Measurements from ENCODE around the gene BTBD7.

Gene BTBD7

GRCh38 chr14:93232159-93232558 is 100.7 kb downstream of the BTBD7 start:
- Mint-ChIP-seq H3K27ac (no peak overlapping the region), H3K4me1 (ENCODE audit: low read depth) (peaks cover 7% of the 10 kb centered on the region), H3K4me3 (no peak overlapping the region), H3K27me3 (ENCODE audit: low read depth) (peaks cover 20% of the 10 kb centered on the region), H3K36me3 (ENCODE audit: low read depth) (peaks cover 13% of the 10 kb centered on the region), H3K9me3 (no peaks in the 10 kb centered on the region)
- DNase-seq (ENCODE audit: low spot score), result no peak

GRCh38 chr14:93231129-93231979 is 101.5 kb downstream of the BTBD7 start:
- Mint-ChIP-seq H3K9me3 (no peaks in the 10 kb centered on the region), H3K4me1 (ENCODE audit: low read depth) (peaks cover 7% of the 10 kb centered on the region), H3K27me3 (ENCODE audit: low read depth) (peaks cover 20% of the 10 kb centered on the region), H3K36me3 (ENCODE audit: low read depth) (peaks cover 17% of the 10 kb centered on the region), H3K27ac (no peak overlapping the region), H3K4me3 (peak overlapping the region; percentile 68)
- DNase-seq (ENCODE audit: low spot score), result no peak

DNA sequence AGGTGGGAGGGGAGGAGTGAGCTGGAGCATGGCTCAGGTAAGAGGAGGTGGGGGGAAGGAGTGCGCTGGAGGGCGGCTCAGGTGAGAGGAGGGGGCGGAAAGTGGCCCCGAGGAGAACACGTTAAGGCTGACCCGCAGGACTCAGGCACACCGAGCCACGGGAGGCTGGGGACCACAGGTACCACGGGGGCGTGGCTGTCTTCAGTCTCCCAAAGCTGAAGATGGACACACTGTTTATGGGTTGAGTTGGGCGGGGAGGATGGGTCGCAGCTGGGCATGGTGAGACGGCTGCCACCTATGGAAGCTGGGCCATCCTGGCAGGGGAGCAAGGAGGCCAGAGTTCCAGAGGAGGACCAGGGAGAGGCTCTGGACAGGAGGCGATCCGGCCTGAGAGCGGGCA is 102.3 kb downstream of the BTBD7 start:
- no peak overlapping the region for H3K27ac Mint-ChIP-seq

GRCh38 chr14:93228550-93228949 is 104.3 kb downstream of the BTBD7 start:
- Mint-ChIP-seq H3K4me3 (no peak overlapping the region), H3K9me3 (no peaks in the 10 kb centered on the region), H3K27me3 (ENCODE audit: low read depth) (peaks cover 9% of the 10 kb centered on the region), H3K36me3 (ENCODE audit: low read depth) (peaks cover 34% of the 10 kb centered on the region), H3K27ac (no peak overlapping the region), H3K4me1 (ENCODE audit: low read depth) (peaks cover 7% of the 10 kb centered on the region)
- DNase-seq (ENCODE audit: low spot score), result no peak

More for the DNA sequence above, 102.3 kb downstream of the BTBD7 start:
- H3K4me1 Mint-ChIP-seq (ENCODE audit: low read depth), result peaks cover 7% of the 10 kb centered on the region
- H3K27me3 Mint-ChIP-seq (ENCODE audit: low read depth), result peaks cover 20% of the 10 kb centered on the region
- H3K36me3 Mint-ChIP-seq (ENCODE audit: low read depth), result peaks cover 24% of the 10 kb centered on the region
- H3K4me3 Mint-ChIP-seq, result peak overlapping the region; percentile 68
- no peak for DNase-seq (ENCODE audit: low spot score)
- no peaks in the 10 kb centered on the region for H3K9me3 Mint-ChIP-seq

DNA sequence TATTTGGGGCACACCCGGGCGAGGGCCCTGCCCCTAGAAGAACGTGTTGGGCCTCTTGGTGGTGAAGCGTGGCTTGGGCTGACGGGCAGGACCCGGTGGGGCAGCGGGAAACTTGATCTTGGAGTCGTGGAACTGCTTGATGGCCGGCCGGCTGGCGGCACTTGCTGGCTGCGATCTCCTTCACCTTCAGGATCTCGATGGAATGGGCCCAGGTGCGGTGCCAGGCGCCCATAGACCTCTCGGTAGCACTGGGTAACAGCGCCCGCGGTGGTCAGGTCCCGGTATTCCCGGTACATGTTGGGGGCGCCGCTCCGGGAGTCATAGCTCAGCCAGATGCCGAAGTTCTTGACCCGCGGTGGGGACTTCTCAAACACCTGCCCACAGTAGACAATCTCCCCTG is 109.3 kb downstream of the BTBD7 start:
- no peak for DNase-seq (ENCODE audit: low spot score)
- Mint-ChIP-seq H3K36me3 (ENCODE audit: low read depth) (peaks cover 54% of the 10 kb centered on the region), H3K4me3 (no peak overlapping the region), H3K4me1 (ENCODE audit: low read depth) (peaks cover 2% of the 10 kb centered on the region), H3K9me3 (no peaks in the 10 kb centered on the region), H3K27me3 (ENCODE audit: low read depth) (no peaks in the 10 kb centered on the region), H3K27ac (no peak overlapping the region)

GRCh38 chr14:93220509-93220908 is 112.3 kb downstream of the BTBD7 start:
- Mint-ChIP-seq H3K4me3 (no peak overlapping the region), H3K27me3 (ENCODE audit: low read depth) (no peaks in the 10 kb centered on the region), H3K27ac (no peak overlapping the region), H3K36me3 (ENCODE audit: low read depth) (peaks cover 50% of the 10 kb centered on the region), H3K9me3 (no peaks in the 10 kb centered on the region), H3K4me1 (ENCODE audit: low read depth) (peaks cover 2% of the 10 kb centered on the region)
- no peak for DNase-seq (ENCODE audit: low spot score)

GRCh38 chr14:93219103-93219726 is 113.6 kb downstream of the BTBD7 start:
- Mint-ChIP-seq H3K4me3 (no peak overlapping the region), H3K27ac (no peak overlapping the region), H3K9me3 (no peaks in the 10 kb centered on the region), H3K4me1 (ENCODE audit: low read depth) (peaks cover 2% of the 10 kb centered on the region), H3K27me3 (ENCODE audit: low read depth) (no peaks in the 10 kb centered on the region), H3K36me3 (ENCODE audit: low read depth) (peaks cover 48% of the 10 kb centered on the region)
- DNase-seq (ENCODE audit: low spot score), result no peak

GRCh38 chr14:93214598-93214997 is 118.2 kb downstream of the BTBD7 start:
- Mint-ChIP-seq H3K9me3 (no peaks in the 10 kb centered on the region), H3K4me1 (ENCODE audit: low read depth) (peaks cover 3% of the 10 kb centered on the region), H3K36me3 (ENCODE audit: low read depth) (peaks cover 37% of the 10 kb centered on the region), H3K27me3 (ENCODE audit: low read depth) (no peaks in the 10 kb centered on the region), H3K27ac (no peak overlapping the region), H3K4me3 (no peak overlapping the region)
- no peak for DNase-seq (ENCODE audit: low spot score)

DNA sequence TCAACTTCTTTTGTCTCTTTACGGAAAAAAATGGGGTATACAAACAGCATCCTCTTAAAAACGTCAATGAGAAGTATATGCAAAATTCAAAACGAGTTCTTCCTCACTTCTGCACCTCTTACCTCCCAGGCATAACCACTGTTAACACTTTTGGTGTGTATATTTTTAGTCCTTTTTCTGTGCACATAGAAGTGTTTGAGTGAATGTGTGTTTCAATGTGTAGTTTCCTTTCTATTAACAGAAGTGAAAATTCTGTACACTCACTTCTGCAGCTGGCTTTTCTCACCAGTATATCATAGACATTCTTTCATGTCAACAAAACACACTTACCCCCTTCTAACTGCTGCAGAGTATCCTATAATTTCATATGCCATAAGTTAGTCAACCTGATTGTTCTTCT is 120.4 kb downstream of the BTBD7 start:
- Mint-ChIP-seq H3K36me3 (ENCODE audit: low read depth) (peaks cover 33% of the 10 kb centered on the region), H3K9me3 (no peaks in the 10 kb centered on the region), H3K27ac (no peak overlapping the region), H3K4me1 (ENCODE audit: low read depth) (peaks cover 12% of the 10 kb centered on the region), H3K27me3 (ENCODE audit: low read depth) (no peaks in the 10 kb centered on the region), H3K4me3 (no peak overlapping the region)
- no peak for DNase-seq (ENCODE audit: low spot score)

GRCh38 chr14:93207468-93208308 is 125.1 kb downstream of the BTBD7 start:
- no peaks in the 10 kb centered on the region for H3K27me3 Mint-ChIP-seq (ENCODE audit: low read depth)
- peaks cover 27% of the 10 kb centered on the region for H3K36me3 Mint-ChIP-seq (ENCODE audit: low read depth)
- peak overlapping the region; percentile 92 for H3K27ac Mint-ChIP-seq
- H3K9me3 Mint-ChIP-seq, result no peaks in the 10 kb centered on the region
- DNase-seq (ENCODE audit: low spot score), result peak; percentile 24
- H3K4me1 Mint-ChIP-seq (ENCODE audit: low read depth), result peaks cover 33% of the 10 kb centered on the region
- H3K4me3 Mint-ChIP-seq, result peak overlapping the region; percentile 86

DNA sequence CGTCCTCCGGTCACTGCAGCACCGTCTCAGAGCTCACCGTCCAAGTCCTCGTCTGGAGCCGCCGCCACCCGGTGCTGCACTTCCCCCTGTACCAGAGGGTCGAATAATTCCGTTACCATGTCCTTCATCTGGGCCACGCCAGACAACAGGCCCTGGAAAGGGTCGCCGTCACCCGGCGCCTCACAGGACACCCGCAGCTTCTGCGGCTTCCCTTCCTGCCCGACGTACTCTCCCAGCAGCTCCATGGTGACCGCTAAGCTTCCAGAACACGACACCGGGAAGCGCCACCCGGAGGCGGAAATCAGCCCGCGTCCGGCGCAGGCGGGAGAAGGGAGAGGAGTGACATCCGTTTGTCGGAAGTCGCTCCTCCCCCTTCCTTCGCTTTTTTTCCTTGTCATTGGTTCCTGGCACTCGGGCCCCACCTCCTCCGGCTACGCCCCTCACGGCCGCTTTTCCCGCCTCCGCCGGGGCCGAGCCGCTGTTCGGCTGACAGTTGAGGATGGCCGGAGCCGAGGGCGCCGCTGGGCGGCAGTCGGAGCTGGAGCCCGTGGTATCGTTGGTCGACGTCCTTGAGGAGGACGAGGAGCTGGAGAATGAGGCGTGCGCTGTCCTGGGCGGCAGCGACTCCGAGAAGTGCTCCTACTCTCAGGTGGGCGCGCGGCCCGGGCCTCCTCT is 125.9 kb downstream of the BTBD7 start, which contains the start of the genes GON7 and UBR7:
Gene GON7 (minus strand): TSS at position 273 of the 675 bp plus-strand sequence. CDS start 28 bp downstream, at position 245.
Gene UBR7 (plus strand): TSS at position 464 of the 675 bp plus-strand sequence. CDS start 36 bp downstream, at position 500.
- H3K4me3 Mint-ChIP-seq, result peak within 1 kb of the TSS; percentile 86
- H3K27me3 Mint-ChIP-seq (ENCODE audit: low read depth), result no peaks in the 10 kb centered on the region
- no peaks in the 10 kb centered on the region for H3K9me3 Mint-ChIP-seq
- peaks cover 33% of the 10 kb centered on the region for H3K4me1 Mint-ChIP-seq (ENCODE audit: low read depth)
- DNase-seq (ENCODE audit: low spot score), result peak; percentile 94
- H3K36me3 Mint-ChIP-seq (ENCODE audit: low read depth), result peaks cover 21% of the 10 kb centered on the region
- H3K27ac Mint-ChIP-seq, result peak within 1 kb of the TSS; percentile 92

DNA sequence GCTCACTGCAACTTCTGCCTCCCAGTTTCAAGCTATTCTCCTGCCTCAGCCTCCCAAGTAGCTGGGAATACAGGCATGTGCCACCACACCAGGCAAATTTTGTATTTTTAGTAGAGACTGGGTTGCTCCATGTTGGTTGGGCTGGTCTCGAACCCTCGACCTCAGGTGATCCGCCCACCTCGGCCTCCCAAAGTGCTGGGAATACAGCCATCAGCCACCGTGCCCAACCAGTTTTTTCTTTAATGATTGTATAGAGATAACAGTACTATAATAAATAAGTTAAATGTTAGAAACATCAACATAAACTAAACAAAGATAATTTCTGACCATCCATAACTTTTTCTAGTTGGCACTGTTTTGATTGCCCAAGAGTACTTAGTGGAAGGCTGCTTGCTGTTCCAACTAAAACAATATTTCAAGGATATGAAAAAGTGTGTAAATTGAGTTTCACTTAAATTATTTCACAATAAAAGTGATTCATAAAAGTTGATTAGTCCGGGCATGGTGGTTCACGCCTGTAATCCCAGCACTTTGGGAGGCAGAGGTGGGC is 131.6 kb downstream of the BTBD7 start:
- H3K4me1 Mint-ChIP-seq (ENCODE audit: low read depth), result peaks cover 21% of the 10 kb centered on the region
- H3K9me3 Mint-ChIP-seq, result no peaks in the 10 kb centered on the region
- no peaks in the 10 kb centered on the region for H3K27me3 Mint-ChIP-seq (ENCODE audit: low read depth)
- no peak for DNase-seq (ENCODE audit: low spot score)
- no peak overlapping the region for H3K4me3 Mint-ChIP-seq
- H3K36me3 Mint-ChIP-seq (ENCODE audit: low read depth), result peaks cover 17% of the 10 kb centered on the region
- no peak overlapping the region for H3K27ac Mint-ChIP-seq

DNA sequence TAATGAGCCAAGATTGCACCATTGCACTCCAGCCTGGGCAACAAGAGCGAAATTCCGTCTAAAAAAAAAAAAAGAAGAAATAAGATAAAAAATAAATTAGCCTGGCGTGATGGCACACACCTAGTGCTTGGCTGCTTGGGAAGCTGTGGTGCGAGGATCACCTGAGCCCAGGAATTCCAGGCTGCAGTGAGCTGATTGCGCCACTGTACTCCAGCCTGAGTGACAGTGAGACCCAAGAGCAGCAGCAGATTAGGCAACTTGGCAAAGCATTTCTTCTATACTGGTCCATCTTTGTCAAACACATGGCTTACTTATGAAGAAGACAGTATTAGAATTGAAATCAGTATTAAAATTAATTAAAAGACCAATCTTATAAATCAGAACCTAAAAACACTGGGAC is 132.3 kb downstream of the BTBD7 start:
- no peak for DNase-seq (ENCODE audit: low spot score)
- no peaks in the 10 kb centered on the region for H3K9me3 Mint-ChIP-seq
- no peaks in the 10 kb centered on the region for H3K27me3 Mint-ChIP-seq (ENCODE audit: low read depth)
- peaks cover 15% of the 10 kb centered on the region for H3K4me1 Mint-ChIP-seq (ENCODE audit: low read depth)
- H3K4me3 Mint-ChIP-seq, result no peak overlapping the region
- no peak overlapping the region for H3K27ac Mint-ChIP-seq
- H3K36me3 Mint-ChIP-seq (ENCODE audit: low read depth), result peaks cover 15% of the 10 kb centered on the region
